ENCODE measurements around the gene P3H2.

The P3H2 gene

DNA sequence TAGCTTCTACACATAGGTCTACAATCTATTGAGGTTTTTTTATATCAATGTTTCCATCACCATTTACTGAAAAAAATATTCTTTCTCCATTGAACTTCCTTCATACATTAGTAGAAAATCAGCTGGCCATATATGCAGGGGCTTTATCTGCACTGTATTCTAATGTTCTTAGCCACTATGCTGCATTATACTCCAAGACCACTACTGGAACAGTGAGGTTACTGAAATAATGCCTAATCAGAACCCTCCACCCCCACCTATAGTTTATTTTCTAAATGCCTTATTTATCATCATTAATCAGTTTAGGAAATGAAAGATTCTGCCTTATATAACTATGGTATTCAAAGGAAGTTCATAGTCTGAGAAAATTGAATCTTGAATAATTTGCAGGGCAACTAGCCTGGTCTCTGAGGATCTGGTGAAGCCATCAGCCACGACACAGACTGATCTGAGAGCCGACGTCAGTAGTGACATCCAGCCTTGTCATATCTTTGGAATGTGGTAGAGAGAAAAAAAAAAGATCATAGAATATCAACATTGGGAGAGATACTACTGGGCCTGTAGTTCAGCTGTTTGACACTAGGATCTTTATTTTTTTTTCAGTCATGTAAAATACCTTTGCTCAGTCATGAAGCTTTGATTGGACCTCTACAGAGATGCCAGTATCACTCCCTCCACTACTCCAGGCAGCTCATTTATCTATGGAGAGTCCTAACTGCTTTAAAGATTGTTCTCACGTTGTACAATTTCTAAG, 66.6 kb downstream of the P3H2 start:
- DNase-seq: no peak

DNA sequence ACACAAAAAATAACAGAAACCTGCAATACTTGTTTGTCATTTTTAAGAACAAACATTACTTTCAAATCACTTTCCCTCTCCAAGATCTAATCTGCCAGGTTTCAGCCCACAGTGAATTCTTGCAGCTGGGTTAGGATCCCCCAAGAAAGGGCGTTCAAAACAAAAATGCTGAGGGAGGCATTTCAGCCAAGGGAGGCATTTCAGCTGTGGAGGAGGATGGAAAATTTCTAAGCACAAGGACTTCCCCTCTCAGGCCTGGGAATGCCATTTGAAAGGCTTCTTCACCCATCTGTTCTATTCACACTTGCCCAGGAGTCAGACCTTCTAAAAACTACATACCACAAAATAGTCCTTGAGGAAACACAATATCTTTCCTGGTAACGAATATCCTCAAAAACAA, 69.1 kb downstream of the P3H2 start:
- no peak for DNase-seq

DNA sequence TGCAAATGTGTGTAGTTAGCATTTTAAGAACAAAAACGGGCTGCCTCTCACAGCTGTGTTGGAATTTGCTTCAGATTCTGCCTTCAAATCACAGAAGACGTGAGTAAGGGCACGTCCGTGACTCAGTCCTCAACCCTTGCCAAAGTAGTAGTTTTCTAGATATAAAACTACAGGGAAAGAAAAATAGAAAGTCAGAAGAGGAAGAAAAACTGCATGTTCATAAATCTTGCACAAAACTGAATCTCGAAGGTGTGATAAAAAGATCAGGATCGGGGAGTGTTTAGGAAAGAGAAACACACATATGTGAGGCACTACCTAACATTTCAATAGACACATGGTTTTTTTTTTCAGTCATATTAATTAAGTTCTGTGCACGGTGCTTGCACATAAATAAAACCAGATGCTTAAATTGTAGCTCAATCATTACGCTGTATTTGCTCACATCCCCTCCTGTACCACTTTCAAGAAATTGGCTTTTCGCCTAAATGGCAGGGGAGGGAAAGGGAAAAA, 71.7 kb downstream of the P3H2 start:
- DNase-seq: no peak

DNA sequence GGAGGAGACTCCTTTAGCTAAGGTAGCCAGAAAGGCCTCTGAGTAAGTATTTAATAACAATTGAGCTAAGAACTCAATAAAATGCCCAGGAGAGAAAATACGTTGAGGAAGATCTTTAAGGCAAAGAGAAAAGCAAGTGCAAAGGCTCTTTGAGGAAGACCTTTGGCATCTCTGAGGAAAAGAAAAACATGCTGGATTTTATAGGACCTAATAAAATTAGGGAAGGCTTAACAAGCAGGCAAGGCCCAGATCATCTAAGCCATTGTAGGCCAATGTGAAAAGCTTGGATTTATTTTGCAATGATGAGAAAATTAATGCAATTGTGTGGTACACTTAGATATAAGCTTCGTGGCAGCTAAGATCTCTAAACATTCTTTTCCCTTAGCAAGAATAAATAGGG, 75.7 kb downstream of the P3H2 start:
- no peak for DNase-seq

DNA sequence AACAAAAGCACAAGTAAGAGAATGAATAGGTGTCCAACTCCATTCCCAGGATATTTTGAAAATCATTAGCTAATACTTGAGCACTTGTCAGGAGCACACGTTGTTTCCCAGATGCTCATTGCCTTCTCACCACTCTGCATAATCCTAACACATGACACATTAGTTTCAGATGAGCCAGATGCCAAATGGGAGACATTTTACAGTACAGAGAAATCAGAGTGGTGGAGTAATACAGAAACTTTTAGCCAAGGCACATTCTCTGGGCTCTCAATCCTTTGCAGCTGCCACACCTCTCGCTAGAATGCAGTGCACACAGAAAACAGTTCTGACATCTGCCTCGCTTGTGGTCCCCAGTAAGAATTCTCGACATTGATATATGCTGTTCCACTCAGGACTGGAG, 76.6 kb downstream of the P3H2 start:
- DNase-seq: no peak

DNA sequence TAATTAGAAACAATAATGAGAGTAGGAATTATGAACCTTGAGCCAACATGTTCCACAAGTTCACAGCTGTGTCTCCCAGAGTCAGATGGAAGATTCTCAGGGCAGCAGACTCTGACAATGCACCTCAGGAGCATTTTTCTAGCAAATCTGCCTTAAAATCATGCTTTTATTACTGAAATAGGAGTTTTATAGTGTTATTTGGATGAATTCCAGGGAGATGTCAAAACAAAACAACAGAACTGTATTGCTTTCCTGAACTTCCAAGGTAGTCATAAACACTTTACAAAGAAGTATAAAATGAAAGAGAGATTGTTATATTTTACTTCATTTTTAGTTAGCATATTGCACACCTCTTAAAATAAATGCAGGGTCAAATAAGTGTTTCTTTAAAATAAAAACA, 77.0 kb downstream of the P3H2 start:
- no peak for DNase-seq

DNA sequence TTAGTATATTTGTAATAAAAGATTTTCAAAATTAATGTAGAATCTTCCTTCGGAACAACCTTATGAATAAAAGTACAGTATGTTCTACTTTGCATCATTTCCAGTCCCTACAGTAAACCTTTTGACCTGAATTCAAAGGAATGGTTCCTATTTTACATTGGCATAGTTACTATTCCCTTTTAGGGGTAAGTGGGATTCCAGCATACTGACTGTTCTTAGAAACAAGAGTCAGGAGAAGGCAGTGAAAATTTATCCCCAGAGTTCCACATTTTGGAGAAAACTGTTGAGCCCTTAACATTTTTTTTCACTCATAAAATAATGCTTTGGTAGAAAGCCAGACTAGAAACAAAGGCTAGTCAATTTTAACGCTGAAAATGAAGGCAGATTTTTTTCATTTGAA, 78.1 kb downstream of the P3H2 start:
- no peak for DNase-seq

DNA sequence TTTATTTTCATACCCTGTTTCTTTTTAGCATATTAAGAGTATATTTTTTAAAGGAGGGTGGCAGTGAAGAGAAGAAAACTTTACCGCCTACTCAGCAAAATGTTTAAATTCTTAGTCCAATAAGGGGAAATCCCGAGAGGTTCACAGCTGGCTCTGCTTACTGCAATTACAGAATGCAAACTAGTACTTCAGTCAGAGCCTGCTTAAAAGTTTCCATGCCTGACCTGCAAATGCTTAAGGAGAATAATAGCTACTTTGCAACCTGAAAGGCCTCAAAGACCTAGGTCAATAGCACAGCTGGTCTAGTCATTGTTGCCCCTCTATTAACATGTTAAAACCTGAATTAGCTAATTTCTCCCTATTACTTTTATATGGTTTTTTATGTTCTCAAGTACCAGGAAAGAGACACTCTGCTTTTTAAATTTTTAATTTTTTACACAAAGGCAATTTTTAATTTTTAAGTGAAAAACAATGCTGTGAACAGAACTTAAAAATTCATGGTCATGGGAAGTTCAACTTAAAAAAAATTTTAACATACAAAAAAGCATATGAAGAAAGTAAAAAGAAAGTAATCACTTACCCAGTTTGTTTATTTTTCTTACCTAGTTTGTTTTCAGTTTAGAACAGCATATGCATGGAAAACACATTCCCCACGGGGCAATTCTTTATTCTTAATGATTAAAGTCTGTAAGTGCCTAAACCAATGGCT, 79.2 kb downstream of the P3H2 start:
- DNase-seq: no peak

DNA sequence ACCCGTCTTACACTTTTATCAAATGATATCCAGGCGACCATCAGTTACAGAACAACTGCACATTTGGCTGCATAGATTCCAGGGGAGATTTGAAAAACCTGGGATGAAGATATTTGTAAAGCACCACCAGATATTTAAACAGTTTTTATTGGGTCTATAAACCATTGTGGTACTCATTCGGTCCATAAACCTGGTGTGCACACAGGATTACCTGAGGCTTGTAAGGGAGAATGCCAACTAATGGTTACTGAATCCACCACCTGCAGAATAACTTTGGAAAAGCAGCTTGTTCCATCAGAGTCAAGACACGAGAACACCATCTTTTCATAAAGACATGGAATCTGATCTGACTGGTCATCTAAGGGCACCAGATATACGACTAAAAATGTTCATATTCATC, 80.6 kb downstream of the P3H2 start:
- no peak for DNase-seq

DNA sequence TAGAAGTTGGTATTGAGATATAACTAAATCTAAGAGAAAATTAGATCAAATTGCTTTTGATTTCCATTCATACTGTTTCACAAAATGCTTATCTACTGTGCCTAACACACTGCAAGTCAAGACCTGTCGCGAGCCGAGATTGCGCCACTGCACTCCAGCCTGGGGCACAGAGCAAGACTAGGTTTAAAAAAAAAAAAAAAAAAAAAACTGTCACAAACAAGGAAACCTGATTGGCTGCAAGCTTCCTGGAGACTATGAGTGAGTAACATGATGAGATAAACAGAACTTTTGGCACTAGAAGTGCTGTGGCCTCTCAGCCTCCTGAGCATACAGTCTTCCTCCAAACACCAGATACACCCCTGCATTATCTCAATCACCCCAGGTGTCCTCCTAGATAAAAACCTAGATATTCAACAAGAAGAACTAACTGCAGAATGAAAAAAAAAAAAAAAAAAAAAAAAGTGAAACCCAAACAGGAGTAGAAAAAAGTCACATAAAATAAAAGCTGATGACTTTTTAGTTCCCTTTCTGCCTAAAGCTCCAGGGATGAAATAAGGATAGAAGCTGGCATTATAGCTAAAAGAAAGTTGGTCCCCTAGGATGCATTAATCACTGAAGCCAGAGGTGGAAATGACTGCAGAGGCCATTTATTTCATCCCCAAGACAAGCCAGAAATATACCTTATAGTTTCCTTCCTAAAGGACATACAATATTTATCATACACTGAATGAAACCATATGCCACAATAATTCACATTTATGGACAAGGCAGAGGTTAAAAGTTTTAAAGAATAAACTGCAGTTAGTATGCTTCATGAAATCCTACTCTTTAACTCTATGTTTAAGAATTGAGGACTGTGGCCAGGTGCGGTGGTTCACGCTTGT, 82.4 kb downstream of the P3H2 start:
- DNase-seq: no peak

DNA sequence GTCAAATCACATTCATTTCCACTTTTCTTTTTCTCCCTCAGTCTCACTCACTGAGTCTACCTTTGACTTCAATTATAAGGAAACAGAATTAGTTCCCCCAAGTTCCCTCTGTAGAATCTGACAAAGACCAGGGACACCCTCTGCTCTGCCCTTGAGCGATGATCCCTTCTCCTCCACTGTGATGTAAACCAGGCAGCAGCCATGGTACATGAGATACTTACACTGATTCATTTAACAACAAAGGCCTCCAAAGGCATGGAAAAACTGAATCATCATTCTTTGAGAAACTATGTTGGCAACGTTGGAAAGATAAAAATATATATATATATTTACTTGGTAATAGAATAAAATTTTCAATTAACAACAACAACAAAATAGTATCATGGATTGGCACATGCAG, 84.1 kb downstream of the P3H2 start:
- DNase-seq: no peak

DNA sequence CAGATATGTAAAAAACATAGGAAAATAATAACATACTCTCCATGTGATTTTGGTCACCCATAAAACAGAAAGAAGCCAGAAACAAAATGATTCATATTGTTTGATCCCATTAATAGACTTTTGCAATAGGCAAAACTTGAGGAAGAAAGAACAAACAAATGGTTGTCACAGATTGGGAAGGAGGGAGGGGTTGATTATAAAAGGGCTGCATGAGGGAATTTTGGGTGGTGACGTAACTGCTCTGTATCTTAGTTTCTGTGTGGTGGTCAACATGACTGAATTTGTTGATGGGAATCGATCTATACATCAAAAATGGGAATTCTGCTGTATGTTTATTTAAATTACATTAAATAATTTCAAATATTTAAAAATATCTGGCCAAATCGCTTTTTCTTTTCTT, 86.3 kb downstream of the P3H2 start:
- DNase-seq: no peak

DNA sequence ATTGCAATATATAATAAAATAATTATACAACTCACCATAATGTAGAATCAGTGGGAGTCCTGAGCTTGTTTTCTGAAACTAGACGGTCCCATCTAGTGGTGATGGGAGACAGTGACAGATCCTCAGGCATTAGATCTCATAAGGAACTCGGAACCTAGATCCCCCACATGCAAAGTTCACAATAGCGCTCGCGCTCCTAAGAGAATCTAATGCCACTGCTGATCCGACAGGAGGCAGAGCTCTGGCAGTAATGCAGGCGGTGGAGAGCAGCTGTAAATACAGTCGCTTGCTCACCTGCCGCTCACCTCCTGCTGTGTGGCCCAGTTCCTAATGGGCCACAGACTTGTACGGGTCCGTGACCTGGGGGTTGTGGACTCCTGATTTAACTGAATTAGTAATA, 87.8 kb downstream of the P3H2 start:
- no peak for DNase-seq

DNA sequence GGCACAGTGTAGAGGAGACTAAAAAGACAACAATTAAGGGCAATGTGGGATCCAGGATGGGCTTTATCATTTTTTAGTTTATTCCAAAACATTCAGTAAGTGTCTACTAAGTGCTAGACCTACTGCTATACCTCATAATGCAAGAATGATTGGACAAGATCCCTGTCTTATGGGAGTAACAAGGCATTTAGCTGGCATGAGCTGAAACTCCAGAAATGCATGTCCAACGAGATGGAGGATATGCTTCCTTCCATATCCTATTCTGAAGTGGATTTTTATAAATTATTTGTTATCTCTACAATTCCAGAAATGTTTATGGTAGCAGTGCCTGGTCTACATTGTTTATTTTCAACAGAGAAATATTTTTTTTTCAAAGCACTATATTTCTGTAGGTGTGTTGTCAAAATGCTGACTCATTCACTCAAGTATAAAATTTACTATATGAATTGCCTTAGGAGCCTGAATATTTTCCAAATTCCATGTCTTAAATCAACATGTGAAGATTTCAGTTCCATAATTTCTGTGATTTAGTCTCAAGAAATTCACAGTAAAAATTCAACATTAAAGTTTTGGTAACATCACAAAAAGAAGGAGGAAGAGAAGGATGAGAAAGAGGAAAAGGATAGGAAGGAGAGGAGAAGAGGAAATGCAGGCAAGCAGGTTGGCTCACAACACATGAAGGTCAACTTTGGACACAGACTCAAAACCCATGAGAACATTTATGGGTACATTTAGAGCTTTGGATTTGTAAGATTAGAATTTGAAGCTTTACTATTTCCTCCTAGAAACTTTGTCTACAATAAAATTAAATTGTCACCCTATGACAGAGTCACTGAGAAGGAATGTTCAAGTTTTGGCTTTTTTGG, 88.6 kb downstream of the P3H2 start:
- no peak for DNase-seq

DNA sequence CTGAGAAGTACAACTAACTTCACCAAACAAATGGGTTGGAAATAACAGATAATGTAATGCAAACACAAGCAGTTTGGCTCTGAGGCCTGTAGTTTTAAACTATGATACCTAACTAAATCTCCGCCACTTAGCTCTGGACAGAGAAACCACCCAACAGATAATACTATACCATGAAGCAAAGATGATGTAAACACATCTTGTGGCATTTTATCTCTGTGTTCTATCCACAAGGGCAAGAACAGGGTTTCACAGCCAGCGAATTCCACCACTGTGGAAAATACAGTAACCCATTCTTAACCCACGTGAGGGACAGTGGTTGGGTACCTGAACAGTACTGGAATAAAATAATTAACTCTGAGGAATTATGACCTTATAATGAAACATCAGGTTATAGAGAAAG, 93.6 kb downstream of the P3H2 start:
- no peak for DNase-seq

DNA sequence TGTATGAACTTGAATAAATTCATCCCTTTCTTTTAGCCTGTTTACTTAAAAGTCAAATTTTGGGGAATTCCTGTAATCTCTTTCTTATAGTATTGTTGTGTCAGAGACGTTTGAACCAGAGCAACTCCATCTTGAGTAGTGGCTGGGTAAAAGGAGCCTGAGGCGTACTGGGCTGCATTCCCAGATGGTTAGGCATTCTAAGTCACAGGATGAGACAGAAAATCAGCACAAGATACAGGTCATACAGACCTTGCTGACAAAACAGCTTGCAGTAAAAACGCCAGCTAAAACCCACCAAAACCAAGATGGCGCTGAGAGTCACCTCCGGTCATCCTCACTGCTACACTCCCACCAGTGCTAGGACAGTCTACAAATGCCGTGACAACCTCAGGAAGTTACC, 94.5 kb downstream of the P3H2 start:
- no peak for DNase-seq

DNA sequence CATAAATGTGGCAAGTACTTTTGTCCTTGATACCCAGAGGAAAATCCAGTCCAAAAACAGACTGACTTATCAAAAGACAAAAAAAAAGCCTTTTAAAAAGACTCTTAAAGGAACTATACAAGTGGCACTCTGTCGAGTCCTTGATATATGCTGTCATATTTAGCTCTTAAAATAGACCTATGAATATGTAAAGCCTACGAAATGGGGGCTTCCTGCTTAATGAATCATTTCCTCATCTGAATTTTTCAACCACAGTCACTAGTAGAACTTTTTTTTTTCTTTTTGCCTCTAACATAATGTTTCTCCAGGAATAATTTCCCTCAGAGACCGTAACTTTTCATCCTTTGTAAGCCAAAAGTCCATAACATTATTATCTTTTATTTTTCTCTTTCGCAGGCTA, 95.8 kb downstream of the P3H2 start:
- no peak for DNase-seq

DNA sequence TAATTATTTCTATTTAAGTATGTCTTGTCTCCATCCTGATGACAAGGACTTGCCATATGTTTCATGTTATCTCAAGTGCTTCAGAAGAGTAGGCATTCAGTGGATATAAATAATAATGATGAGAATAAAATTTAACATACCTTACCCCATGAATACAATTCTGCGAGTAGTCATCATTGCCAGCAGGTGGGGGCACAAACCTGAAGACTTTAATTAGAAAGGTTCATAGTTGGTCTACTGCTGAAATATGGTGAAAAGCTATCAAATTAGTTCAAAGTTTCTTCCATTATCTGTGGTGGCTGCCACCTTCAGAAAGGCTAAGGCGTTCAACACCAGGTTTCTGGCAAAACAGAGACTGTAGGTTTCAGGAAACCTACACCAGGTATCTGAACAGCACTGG, 100.9 kb downstream of the P3H2 start:
- no peak for DNase-seq

DNA sequence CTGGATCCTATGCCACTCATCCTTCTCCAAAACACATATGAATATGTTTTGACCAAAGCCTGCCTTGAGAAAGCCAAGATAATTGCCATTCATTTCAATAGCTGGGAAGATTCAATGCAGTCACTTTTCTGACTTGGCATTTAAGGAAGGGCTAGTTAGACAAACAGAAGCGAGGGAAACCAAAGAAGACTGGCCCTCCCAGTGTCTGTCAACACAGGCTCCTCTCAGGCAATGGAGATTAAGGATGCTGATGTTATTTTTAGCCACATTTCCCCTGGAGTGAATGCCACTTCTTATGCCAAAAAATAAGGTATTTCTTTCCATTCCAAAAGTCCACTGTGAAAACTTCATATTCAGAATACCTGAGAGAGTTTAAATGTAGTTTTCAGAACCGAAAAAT, 101.7 kb downstream of the P3H2 start:
- no peak for DNase-seq

DNA sequence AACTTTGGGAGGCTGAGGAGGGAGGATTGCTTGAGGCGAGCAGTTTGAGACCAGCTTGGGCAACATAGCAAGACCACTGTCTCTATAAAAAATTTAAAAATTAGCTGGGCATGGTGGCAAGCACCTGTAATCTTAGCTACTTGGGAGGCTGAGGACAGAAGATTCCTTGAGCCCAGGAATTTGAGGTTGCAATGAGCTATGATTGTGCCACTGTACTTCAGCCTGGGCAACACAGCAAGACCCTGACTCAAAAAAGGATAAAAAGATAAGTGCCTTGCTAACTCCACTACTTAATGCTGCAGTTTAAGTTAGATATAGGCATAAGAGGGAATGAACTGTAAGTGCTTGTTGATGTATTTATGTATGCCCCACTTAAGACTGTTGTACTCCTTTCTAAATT, 102.2 kb downstream of the P3H2 start:
- no peak for DNase-seq

DNA sequence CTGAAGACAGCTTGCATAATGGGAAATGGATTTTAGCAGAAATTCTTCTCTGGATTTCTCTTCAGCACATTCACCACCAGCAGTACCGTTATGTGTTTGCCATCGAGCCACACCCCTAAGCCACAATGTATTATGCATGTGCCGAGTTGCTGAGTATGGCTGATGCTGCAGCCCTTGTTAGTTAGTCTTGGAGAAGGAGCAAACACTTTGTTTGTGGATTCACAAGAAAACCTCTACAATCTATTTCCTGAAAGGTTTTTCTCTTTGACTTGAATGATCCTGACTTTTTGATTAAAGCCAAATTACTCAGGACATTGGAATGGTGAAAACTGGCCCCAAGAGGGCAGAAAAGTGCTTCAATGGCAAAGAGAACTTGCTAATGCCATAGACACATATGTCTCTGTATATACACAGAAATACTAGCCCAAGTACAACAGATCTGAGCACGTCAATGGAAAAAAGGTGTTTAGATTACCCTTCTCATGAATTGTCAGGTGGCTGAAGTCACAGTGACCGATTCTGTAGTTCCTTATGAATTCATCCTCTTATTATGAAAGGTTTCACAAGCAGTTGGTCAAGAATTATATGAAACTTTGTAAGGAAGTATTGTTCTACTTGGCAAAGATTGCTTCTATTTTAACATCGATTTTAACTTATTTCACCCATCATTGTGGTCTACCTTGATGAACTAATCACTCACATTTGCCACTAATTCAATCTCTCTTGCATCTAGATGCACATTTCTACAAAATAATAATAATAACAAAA, 103.0 kb downstream of the P3H2 start:
- no peak for DNase-seq

DNA sequence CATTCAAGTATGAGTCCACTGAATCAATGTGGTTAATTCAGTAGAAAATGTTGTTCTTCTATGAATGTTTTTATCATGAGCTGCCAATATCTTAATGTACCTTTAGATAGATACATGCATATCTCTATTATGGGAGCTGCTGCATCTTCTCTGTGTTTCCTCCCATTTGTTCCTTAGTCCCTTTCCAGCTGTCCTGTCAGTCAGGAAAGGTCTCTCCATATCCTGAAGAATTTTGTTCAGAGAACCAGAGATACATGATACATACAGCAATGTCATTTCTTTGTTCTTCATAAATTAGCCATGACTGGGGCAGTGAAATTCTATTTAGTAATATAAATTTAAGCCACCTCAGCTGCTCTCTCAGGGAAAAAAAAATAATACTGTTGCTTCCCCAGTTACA, 103.7 kb downstream of the P3H2 start:
- DNase-seq: no peak

Measured in NCI-H1092 treated with DMSO at 0.1 percent for 48 hours (cell line).